COR-L47 (cell line): Measurements from ENCODE around the gene MCC.

Experiments used
- DNase-seq: peaks from one replicate; lab custom pipeline; 2025; lab: John Stamatoyannopoulos, UW

The MCC gene

GRCh38 chr5:113202287-113202686, 286.0 kb downstream of the MCC start:
- no peak for DNase-seq

- no peak for DNase-seq
Measured at GRCh38 chr5:113201715-113202114, 286.5 kb downstream of the MCC start.

DNA sequence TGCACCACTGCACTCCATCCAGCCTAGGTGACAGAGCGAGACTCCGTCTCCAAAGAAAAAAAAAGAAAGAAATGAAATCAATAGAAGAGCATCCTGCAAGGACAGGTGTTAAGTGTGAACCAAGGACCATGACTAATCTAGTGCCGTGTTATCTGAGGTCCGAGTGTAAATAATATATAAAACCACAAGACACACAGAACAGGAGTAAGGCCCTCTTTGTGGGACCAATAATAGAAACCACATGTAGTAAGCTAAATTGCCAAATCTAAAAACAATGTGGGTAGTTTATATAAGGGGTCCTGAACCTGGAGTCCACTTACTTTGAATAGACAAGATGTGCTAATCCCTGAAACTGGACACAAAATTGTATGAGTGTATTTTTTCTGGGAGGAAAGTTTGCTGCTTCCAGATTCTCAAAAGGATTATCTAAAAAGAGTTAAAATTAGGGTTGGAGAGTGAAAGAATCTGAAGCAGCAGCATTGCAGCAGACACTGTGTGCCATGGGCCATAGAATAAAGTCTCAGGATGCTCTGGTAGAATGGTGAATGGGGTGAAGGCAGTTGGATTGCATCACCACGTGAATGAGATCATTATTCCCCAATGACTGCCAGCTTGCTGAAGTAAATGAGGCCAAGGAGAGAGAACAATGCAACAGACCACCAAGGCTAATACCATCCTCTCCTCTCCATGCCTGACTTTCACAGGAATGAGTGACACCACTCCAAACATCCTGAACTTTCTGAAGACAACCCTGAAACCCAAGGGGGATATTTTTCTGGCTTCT, 288.9 kb downstream of the MCC start:
- DNase-seq = no peak

DNA sequence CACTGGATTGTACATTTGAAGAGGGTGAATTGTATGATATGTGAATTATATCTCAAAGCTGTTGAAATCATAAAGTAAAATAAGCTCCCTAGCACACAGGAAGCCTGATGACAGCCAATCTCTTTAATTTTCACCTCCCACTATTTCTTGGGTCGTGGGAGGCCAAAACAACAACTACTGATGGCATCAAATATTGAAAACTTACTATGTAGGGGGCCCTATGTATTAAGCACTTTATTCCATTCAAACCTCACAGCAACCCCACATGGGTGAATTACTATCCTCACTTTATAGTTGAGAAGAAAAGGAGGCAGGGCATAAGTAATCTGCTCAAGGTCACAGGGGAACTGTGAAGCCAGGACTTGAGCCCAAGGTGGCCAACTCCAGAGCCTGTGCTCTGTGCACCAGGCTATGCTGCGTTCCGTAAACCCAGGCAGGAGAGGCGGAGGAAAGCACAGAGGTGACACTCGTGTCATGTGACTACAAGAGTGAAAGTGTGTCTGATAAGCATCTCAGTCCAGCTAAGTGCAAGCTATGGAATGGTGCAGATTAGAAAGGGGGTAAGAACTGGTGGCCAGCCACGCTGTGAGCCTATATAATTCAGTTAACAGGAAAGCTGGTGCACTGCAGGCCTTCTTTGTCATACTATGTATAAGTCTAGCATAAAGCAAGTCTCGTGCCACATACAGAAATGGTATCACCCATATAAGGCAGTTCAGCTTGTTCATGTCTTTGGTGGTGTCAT, 290.6 kb downstream of the MCC start:
- no peak for DNase-seq

DNA sequence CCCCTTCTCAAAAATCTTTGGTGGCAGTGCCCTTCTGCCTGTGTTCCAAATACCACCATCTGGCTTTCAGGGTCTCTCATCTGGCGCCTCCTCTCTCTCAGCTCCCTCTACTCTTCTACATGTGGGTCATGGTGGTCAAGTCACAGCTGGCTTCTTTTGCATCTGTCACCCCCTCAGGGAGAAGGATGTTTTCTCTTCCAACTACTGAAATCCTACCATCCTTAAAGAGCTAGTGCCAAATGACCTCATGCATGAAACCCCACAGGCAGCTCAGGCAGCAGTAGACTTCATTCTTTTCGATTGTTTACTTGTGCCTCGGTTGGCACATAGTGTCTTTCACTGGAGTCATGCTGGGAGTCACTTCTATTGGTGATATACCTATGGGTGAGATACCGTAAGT, 292.5 kb downstream of the MCC start:
- no peak for DNase-seq

DNA sequence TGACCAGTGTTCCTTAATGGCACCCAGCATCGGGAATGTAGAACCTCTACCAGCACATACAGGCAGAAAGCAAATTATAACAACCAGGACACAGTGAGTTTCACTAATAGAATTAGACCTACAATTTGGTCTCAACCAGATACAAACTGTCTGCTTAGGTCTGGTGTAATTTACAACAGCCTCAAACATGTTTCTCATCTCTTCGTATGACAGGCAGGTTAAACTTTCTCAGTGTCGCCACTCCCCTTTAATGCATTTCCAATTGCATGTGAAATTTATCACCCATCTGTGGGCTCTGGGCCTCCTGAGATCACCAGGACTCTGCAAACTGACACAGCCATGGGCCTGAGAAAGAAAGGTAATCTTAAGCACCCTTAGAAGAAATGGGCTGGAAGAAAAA, 293.0 kb downstream of the MCC start:
- DNase-seq = no peak

DNA sequence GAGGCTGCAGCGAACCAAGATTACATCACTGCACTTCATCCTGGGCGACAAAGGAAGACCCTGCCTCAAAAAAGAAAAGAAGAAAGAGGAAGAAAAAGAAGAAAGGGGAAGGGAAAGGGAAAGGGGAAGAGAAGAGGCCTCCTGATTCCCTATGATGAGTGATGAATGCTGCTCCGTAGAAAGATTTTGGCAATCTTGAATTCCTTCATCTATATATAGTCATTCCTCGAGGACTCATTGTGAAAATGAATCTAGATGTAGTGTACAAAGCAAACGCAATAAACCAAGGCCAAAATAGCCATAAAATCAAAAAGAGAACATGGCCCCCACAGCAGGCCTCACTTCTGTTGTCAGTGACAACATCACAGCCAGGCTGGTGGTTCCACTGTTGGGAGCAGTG, 293.7 kb downstream of the MCC start:
- DNase-seq = no peak

DNA sequence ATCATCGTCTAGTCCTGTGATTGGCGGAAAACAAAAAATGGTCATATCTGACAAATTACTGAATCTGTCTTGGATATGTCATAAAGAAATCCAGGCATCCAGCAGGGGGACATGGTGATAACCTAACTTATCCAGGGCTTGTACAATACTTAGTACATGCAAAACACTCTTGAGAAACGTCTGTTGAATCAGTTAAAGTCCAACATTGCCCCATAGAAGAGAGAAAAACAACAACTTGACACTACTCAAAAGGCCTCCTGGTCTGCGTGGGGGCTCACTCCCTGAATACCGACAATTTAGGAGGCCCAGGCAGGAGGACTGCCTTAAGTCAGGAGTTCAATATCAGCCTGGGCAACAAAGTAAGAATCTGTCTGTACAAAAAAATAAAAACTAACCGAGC, 294.1 kb downstream of the MCC start:
- DNase-seq = no peak

DNA sequence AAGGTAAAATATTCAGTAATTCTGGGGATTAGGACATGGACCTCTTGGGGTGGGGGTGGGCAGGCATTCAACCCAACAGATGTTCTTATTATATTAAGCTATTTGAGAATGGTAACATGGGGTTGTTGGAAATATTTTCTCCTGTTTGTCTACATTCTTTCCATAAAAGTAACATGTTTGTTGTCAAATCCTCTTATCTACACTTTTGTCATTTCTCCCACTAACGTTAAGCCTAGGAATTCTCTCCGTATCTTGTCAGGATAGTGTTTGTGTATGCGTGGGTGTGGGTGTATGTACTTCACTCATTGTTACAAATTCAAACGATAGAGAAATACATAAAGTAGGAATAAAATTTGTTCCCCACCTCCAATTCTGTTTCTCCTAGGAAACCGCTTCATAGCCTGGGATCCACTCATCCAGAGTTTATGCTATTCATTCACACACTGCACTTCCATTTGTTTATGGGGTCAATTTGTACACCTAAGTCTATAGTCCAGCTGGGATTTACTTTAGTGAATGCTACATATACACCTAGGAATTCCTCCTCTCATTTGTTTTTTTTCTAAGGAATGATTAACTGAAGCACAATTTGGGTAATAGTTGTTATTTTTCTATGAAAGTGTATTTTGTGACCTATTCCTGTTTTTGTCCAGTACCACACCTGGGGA, 294.8 kb downstream of the MCC start:
- no peak for DNase-seq

DNA sequence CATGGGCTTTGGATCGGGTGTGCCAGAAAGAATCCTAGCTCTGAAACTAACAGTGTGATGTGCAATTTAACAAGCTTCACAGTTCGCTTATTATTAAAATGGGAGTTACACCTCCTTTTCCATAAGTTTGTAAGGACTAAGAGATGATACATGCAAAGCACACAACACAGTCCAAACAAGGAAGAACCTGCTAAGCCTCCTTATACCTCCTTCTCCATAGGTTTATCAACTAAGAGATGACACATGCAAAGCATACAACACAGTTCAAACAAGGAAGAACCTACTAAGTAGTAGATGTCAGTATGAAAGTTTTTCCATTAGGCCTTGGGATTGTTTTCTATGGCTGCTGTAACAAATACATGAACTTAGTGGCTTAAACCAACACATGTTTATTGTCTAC, 295.7 kb downstream of the MCC start:
- DNase-seq = no peak

GRCh38 chr5:113190347-113190746, 297.9 kb downstream of the MCC start:
- DNase-seq = no peak

DNA sequence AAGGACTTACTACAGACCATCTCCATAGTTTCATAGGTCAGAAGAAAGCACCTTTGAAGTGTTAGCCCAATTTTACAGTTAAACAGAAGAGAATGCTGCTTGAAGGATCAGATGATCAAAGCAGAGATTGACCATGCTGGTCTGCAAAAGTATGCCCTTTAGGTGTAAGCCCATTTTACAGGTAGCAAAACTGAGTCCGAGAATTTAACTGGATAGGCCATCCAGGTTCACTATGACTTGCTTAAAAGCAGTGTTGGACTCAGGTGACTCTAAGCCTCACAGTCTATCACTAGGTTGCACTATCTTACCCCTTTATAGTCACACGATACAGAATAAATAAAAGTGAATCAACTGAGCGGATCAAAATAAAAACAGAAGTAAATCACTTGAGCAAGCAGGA, 299.0 kb downstream of the MCC start:
- DNase-seq = no peak

DNA sequence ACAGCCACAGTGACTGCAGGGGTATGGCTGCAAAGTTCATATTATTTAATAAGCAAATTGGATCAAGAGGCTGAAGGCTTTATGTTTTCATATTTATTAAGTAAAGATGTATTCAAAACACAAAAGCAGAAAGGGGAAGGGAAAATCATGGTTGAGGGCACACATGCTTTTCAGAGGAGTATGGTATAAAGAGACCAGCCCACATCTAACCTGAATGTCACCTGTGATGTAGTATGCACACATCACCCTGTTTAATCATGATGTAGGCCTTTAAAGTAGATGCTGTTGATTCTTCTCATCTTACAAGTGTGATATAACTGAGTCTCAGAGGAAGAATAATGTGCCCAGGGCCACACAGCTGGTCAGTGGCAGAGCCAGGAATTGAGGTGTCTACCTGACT, 299.8 kb downstream of the MCC start:
- DNase-seq = no peak

DNA sequence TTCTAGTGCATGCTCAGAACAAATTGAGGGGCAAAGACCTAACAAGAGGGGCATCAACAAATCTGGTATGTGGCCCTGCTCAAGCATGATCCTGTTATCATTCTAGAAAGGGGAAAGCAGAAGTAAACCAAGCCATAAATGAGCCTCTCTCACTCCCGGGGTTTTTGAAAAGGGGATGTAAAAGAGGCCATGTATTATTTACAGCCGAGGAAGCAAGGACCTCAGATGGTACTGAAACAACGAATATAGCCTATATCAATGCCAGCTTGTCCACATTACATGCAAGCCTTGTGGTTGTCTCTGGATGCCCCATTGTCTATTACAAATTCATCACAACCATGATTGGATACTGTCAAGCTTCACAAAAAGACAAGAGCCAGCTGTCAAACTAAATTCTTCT, 300.3 kb downstream of the MCC start:
- no peak for DNase-seq

DNA sequence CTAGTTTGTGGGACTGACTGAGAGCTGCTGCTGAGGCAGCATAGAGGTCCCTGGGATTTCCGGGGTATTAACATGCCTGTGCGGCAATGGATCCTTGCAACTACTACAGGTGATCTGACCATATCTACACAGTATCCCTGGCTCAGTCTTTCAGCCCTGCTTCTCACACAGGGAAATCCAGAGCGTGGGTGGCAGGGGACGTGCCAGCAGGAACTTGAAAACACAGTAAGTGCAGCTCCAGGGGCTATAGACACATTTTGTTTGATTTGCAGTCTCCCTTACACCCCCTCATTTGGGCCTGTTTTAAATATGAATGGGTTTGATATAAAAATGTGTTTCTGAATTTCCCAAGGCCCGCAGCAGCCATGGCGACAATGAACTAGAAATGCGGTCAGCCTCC, 302.2 kb downstream of the MCC start:
- DNase-seq = no peak

DNA sequence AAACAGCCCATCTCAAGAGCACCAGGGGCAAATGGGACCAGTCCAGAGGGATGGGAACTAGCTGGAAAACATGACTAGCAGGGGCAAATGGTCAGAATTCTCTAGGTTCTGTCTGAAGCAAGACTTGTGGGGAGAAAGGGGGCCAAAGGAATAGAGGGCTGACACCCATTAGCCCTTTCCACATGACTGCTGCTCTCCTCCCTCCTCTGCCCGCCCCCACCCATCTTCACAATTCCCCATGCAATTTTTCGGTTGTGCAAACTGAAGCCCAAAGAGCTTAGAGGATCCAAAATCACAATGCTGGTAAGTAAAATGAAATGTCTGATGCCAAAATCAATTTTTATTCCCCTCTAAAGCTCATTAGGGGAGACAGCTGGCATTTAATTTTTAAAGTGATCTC, 304.6 kb downstream of the MCC start:
- DNase-seq = no peak

- DNase-seq = no peak
Measured at GRCh38 chr5:113182658-113183344, 305.5 kb downstream of the MCC start.

GRCh38 chr5:113181853-113182490, 306.3 kb downstream of the MCC start:
- DNase-seq = no peak

DNA sequence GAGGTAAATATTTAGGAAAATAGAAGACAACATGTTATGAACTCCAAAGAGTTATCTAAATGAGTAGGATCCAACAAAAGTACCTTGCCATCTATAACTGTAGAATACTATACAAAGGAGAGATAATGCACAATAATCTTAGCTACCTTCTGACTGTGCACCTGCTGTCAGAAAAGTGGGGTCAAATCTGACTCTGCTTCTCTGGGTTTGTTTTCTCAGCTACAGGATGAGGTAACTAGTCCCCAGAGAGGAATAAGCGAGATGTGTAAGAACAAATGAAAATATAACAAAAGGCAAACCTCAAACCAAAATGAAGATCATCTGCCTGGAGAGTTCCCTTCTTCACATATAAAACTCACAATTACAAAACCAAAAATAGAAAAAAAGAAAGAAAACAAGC, 306.8 kb downstream of the MCC start:
- DNase-seq = no peak

DNA sequence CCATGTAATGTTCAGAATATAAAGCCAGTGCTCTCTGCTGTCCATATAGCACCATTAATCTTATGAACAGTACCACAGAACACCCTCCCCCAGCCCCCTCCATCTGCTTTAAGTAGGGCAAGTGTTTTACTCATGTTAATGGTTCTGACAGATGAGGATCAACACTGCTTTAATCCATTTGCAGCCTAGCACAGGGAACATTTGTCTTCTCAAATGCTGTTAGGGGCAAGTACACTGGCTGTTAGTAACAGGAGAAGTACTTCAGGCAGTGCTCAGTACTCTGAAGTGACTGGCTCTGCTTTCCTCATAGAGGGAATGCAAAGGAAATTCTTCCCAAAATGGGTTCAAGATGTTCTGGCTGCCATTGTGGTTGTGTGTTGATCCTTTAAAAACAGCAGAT, 309.1 kb downstream of the MCC start:
- DNase-seq = no peak

GRCh38 chr5:113178073-113178779, 310.0 kb downstream of the MCC start:
- DNase-seq = no peak
